ENCODE results near the gene DNLZ. TPM values are rescaled to one million over a fixed set of nuclear protein-coding genes. Genes with fewer than 3 reads are reported as not detected.

Gene DNLZ
- total and polyA plus RNA-seq, 7 donors, result 8.2 to 40.7 (median 18.7) TPM

GRCh38 chr9:136389396-136389795, 25.9 kb upstream of the DNLZ start:
- no peak for TF ChIP-seq CTCF (IDR thresholded peaks at IDR 0.05)
- WGBS, 3 donors, result 87 to 92% (median 91%) methylated on average over 14 of the region's 14 CpGs
- DNase-seq (no peak), ATAC-seq (no peak)
- Histone ChIP-seq H3K4me1 (no peaks in the 10 kb centered on the region), H3K27me3 (ENCODE audit: insufficient read depth in 3 of 3, low read length in 2 of 3) (no peaks in the 10 kb centered on the region), H3K27ac (no peak overlapping the region), H3K9me3 (no peaks in the 10 kb centered on the region), H3K36me3 (ENCODE audit: insufficient read depth in 1 of 2, low read depth in 1 of 2) (peaks cover 5 to 94% of the 10 kb centered on the region in 2 donors), H3K4me3 (no peak overlapping the region)
- intact Hi-C loops (cut with DNase I), result no loop called here

- ATAC-seq (no peak), DNase-seq (peak in 1 of 2 donors; percentile 46)
- peaks cover 11 to 91% of the 10 kb centered on the region in 2 donors for H3K36me3 ChIP-seq (ENCODE audit: insufficient read depth in 1 of 2, low read depth in 1 of 2)
- WGBS, 3 donors, result 93 to 96% (median 95%) methylated on average over 13 to 19 of the region's 19 CpGs
- no peaks in the 10 kb centered on the region for H3K9me3 ChIP-seq
- no peak for TF ChIP-seq CTCF (IDR thresholded peaks at IDR 0.05)
- H3K27ac ChIP-seq, result no peak overlapping the region
- H3K4me3 ChIP-seq, result no peak overlapping the region
- H3K4me1 ChIP-seq, result no peaks in the 10 kb centered on the region
- H3K27me3 ChIP-seq (ENCODE audit: insufficient read depth in 3 of 3, low read length in 2 of 3), result no peaks in the 10 kb centered on the region
- intact Hi-C loops (cut with DNase I), result no loop called here
Measured at GRCh38 chr9:136387217-136387616, 23.7 kb upstream of the DNLZ start.

GRCh38 chr9:136386018-136386417, 22.5 kb upstream of the DNLZ start:
- WGBS, 3 donors, result 89 to 94% (median 90%) methylated on average over 13 of the region's 13 CpGs
- no peak for TF ChIP-seq CTCF (IDR thresholded peaks at IDR 0.05)

GRCh38 chr9:136385015-136385414, 21.5 kb upstream of the DNLZ start:
- DNase-seq, result no peak
- TF ChIP-seq CTCF (IDR thresholded peaks at IDR 0.05), result no peak
- Histone ChIP-seq H3K4me1 (no peaks in the 10 kb centered on the region), H3K9me3 (no peaks in the 10 kb centered on the region), H3K27ac (no peak overlapping the region), H3K36me3 (ENCODE audit: insufficient read depth in 1 of 2, low read depth in 1 of 2) (peaks cover 10 to 95% of the 10 kb centered on the region in 2 donors), H3K27me3 (ENCODE audit: insufficient read depth in 3 of 3, low read length in 2 of 3) (no peaks in the 10 kb centered on the region), H3K4me3 (no peak overlapping the region)
- WGBS, 3 donors, result 86 to 92% (median 91%) methylated on average over 11 of the region's 11 CpGs
- ATAC-seq, result no peak
- intact Hi-C loops (cut with DNase I), result no loop called here

More at GRCh38 chr9:136386018-136386417, 22.5 kb upstream of the DNLZ start:
- Histone ChIP-seq H3K4me1 (no peaks in the 10 kb centered on the region), H3K4me3 (no peak overlapping the region), H3K27ac (no peak overlapping the region), H3K9me3 (no peaks in the 10 kb centered on the region), H3K27me3 (ENCODE audit: insufficient read depth in 3 of 3, low read length in 2 of 3) (no peaks in the 10 kb centered on the region), H3K36me3 (ENCODE audit: insufficient read depth in 1 of 2, low read depth in 1 of 2) (peaks cover 11 to 91% of the 10 kb centered on the region in 2 donors)
- DNase-seq (no peak), ATAC-seq (no peak)
- intact Hi-C loops (cut with DNase I), result no loop called here

GRCh38 chr9:136383436-136383835, 19.9 kb upstream of the DNLZ start:
- intact Hi-C loops (cut with DNase I), result no loop called here
- WGBS, 3 donors, result 94 to 96% (median 95%) methylated on average over 19 to 20 of the region's 20 CpGs

More at GRCh38 chr9:136383436-136383835, 19.9 kb upstream of the DNLZ start:
- H3K4me3 ChIP-seq, result no peak overlapping the region
- H3K27me3 ChIP-seq (ENCODE audit: insufficient read depth in 3 of 3, low read length in 2 of 3), result no peaks in the 10 kb centered on the region
- ATAC-seq (no peak), DNase-seq (no peak)
- no peaks in the 10 kb centered on the region for H3K4me1 ChIP-seq
- no peak overlapping the region for H3K27ac ChIP-seq
- no peaks in the 10 kb centered on the region for H3K9me3 ChIP-seq
- no peak for TF ChIP-seq CTCF (IDR thresholded peaks at IDR 0.05)
- H3K36me3 ChIP-seq (ENCODE audit: insufficient read depth in 1 of 2, low read depth in 1 of 2), result peaks cover 8 to 95% of the 10 kb centered on the region in 2 donors
